MM.1S (cell line): ENCODE data around the gene MAGI3.

Source experiments
- CTCF ChIP-seq: fragments of 300-600 bp; sonication (generic); IDR thresholded peaks from 2 replicates; pipeline ENCODE4 v1.5.1; 2016; ENCODE audit warnings: antibody characterized with exemption, low read length, mixed read lengths
- EZH2phosphoT487 ChIP-seq: fragments of 300-600 bp; sonication (generic); IDR thresholded peaks from 2 replicates; pipeline ENCODE4 v1.6.1; 2018; ENCODE audit warnings: antibody characterized with exemption, low read length

GRCh38 chr1:113552244-113552643 lies 161.9 kb downstream of the MAGI3 start:
- TF ChIP-seq CTCF (no peak), EZH2phosphoT487 (no peak)
